ENCODE results near the gene LDHB. TPM values are rescaled to one million over a fixed set of nuclear protein-coding genes. Genes with fewer than 3 reads are reported as not detected.

Gene LDHB
- total and polyA plus RNA-seq, 9 of the 15 experiments (the other 6 are each of a cell fraction or from before 2014, with no cell fraction given) = 743 to 2,680 (median 968) TPM

GRCh38 chr12:21657326-21658077, at the start of gene LDHB (continued):
- TF ChIP-seq, protein P1, sequence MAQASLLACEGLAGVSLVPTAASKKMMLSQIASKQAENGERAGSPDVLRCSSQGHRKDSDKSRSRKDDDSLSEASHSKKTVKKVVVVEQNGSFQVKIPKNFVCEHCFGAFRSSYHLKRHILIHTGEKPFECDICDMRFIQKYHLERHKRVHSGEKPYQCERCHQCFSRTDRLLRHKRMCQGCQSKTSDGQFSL (CRISPR knock-in tag; IDR thresholded peaks at IDR 0.05) = peak; percentile 88
- TF ChIP-seq, protein P1 (tag; IDR thresholded peaks at IDR 0.05) = peak in 1 of 2 experiments; percentile 53; a peak in 2 of 4 replicates
- peak; percentile 46; the same call in 1 of the 2 replicates for TF ChIP-seq GTF2E2 (tag; IDR thresholded peaks at IDR 0.05)
- TF ChIP-seq TEAD1 (CRISPR knock-in tag; IDR thresholded peaks at IDR 0.05) = peak in 1 of 2 experiments; percentile 68; a peak in 1 of 4 replicates
- TF ChIP-seq MTA3 (IDR thresholded peaks at IDR 0.05; ENCODE audit: borderline replicate concordance) = peak; percentile 21; the same call in 1 of the 2 replicates
- TF ChIP-seq MAFK (IDR thresholded peaks at IDR 0.05; ENCODE audit: low read length) = no peak
- peak; percentile 34; the same call in 1 of the 2 replicates for TF ChIP-seq LEF1 (IDR thresholded peaks at IDR 0.05)
- TF ChIP-seq C11orf30 (IDR thresholded peaks at IDR 0.05; ENCODE audit: low read depth) = no peak
- TF ChIP-seq DPF2 (IDR thresholded peaks at IDR 0.05) = no peak
- peak; percentile 51; the same call in 1 of the 2 replicates for TF ChIP-seq GABPB1 (CRISPR knock-in tag; IDR thresholded peaks at IDR 0.05)
- TF ChIP-seq REST (IDR thresholded peaks at IDR 0.05; ENCODE audit: borderline replicate concordance) = peak; percentile 26; the same call in 1 of the 2 replicates
- TF ChIP-seq REST (CRISPR knock-in tag; IDR thresholded peaks at IDR 0.05; ENCODE audit: low read depth) = no peak
- TF ChIP-seq CBX1 (IDR thresholded peaks at IDR 0.05; ENCODE audit: low read depth) = peak; percentile 42; the same call in 1 of the 2 replicates
- TF ChIP-seq, protein P2, sequence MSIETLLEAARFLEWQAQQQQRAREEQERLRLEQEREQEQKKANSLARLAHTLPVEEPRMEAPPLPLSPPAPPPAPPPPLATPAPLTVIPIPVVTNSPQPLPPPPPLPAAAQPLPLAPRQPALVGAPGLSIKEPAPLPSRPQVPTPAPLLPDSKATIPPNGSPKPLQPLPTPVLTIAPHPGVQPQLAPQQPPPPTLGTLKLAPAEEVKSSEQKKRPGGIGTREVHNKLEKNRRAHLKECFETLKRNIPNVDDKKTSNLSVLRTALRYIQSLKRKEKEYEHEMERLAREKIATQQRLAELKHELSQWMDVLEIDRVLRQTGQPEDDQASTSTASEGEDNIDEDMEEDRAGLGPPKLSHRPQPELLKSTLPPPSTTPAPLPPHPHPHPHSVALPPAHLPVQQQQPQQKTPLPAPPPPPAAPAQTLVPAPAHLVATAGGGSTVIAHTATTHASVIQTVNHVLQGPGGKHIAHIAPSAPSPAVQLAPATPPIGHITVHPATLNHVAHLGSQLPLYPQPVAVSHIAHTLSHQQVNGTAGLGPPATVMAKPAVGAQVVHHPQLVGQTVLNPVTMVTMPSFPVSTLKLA (conservative IDR thresholded peaks at IDR 0.05) = peak; percentile 88 to 89
- peak in 1 of 2 experiments; percentile 53; a peak in 2 of 4 replicates for TF ChIP-seq SIN3A (IDR thresholded peaks at IDR 0.05; ENCODE audit: borderline replicate concordance in 2 of 2, control insufficient read depth in 1 of 2, low read depth in 2 of 2, low read length in 2 of 2)
- TF ChIP-seq SOX6 (IDR thresholded peaks at IDR 0.05) = peak; percentile 31; the same call in 1 of the 2 replicates
- no peak for TF ChIP-seq ZKSCAN1 (IDR thresholded peaks at IDR 0.05; ENCODE audit: low read depth, low read length)
- TF ChIP-seq CBX3 (IDR thresholded peaks at IDR 0.05; ENCODE audit: borderline replicate concordance in 1 of 2, low read length in 2 of 2) = peak in 1 of 2 experiments; percentile 11; a peak in 1 of 3 replicates

Data from K562 (cell line).